ENCODE data around the gene CFAP97D2. TPM values are rescaled to one million over a fixed set of nuclear protein-coding genes. Genes with fewer than 3 reads are reported as not detected.
"Not testable (repeated sequence)": the region's sequence is repeated elsewhere in the genome, so short reads cannot be mapped to it uniquely, and the experiment has no call there.

Gene CFAP97D2
- total RNA-seq, 1 donor from 2014 or later: not detected

DNA sequence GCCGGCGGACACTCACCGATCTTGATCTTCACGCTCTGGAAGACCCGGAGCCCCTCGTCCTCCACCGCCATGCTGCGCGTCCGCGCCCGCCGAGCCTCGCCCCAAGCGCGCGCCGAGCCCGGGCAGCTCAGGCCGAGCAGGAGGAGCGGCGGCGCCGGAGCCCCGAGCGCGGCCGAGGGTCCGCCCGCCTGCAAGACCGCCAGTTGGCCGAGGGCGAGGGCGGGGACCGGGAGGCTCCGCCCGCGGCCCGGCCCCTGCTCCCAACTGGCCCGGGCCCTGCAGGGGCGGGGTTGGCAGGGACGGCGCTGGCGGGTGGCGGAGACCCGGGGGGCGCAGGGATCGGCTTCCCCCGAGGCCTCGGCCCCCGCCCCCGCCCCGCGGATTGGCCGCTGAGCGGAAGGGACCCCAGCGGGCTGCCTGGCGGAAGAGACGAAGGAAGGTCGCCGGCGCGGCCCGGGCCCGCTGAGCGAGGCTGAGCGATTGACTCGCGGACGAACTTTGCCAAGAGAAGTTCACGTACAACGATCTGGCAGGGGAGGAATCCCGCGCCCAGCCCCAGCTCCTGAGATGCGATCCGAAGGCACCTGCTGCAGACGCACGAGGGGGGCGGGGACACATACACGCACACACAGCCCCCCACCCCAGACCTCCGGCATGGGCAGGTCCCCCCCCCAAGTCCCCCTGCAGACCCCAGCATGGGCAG, 46.5 kb upstream of the CFAP97D2 start, which contains the start of gene RASA3:
Gene RASA3 (minus strand): TSS at position 205 of the 703 bp plus-strand sequence. CDS start 134 bp downstream, at position 71.
- Histone ChIP-seq H3K27me3 (no peaks in the 10 kb centered on the region), H3K4me1 (peaks cover 14 to 25% of the 10 kb centered on the region in 2 donors), H3K4me3 (peak within 1 kb of the TSS; percentile 72 to 96), H3K36me3 (no peaks in the 10 kb centered on the region), H3K9me3 (no peaks in the 10 kb centered on the region), H3K27ac (peak within 1 kb of the TSS; percentile 83 to 88)
- peak in 1 of 2 donors; percentile 88 for DNase-seq (ENCODE audit: low spot score in 2 of 2)
- TF ChIP-seq, protein P1, sequence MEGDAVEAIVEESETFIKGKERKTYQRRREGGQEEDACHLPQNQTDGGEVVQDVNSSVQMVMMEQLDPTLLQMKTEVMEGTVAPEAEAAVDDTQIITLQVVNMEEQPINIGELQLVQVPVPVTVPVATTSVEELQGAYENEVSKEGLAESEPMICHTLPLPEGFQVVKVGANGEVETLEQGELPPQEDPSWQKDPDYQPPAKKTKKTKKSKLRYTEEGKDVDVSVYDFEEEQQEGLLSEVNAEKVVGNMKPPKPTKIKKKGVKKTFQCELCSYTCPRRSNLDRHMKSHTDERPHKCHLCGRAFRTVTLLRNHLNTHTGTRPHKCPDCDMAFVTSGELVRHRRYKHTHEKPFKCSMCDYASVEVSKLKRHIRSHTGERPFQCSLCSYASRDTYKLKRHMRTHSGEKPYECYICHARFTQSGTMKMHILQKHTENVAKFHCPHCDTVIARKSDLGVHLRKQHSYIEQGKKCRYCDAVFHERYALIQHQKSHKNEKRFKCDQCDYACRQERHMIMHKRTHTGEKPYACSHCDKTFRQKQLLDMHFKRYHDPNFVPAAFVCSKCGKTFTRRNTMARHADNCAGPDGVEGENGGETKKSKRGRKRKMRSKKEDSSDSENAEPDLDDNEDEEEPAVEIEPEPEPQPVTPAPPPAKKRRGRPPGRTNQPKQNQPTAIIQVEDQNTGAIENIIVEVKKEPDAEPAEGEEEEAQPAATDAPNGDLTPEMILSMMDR (IDR thresholded peaks at IDR 0.05): no peak
- intact Hi-C loops (cut with DNase I): loop anchor here (1.0 to 10.0 kb wide), 2 partner anchors 67 to 158 kb away; partner anchors contain the start of gene C13orf46

DNA sequence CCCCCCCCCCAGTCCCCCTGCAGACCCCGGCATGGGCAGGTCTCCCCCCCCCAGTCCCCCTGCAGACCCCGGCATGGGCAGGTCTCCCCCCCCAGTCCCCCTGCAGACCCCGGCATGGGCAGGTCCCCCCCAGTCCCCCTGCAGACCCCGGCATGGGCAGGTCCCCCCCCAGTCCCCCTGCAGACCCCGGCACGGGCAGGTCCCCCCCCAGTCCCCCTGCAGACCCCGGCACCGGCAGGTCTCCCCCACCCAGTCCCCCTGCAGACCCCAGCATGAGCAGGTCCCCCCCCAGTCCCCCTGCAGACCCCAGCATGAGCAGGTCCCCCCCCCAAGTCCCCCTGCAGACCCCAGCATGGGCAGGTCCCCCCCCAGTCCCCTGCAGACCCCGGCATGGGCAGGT, 45.9 kb upstream of the CFAP97D2 start:
- peaks cover 8 to 21% of the 10 kb centered on the region in 2 donors for H3K4me1 ChIP-seq
- not testable (repeated sequence) for H3K27ac ChIP-seq; H3K36me3 ChIP-seq; DNase-seq (ENCODE audit: low spot score in 2 of 2); H3K9me3 ChIP-seq; H3K4me3 ChIP-seq; H3K27me3 ChIP-seq
- intact Hi-C loops (cut with DNase I): loop anchor here (10.0 kb wide), 1 partner anchor 158 kb away; the partner anchor contains the start of gene C13orf46

DNA sequence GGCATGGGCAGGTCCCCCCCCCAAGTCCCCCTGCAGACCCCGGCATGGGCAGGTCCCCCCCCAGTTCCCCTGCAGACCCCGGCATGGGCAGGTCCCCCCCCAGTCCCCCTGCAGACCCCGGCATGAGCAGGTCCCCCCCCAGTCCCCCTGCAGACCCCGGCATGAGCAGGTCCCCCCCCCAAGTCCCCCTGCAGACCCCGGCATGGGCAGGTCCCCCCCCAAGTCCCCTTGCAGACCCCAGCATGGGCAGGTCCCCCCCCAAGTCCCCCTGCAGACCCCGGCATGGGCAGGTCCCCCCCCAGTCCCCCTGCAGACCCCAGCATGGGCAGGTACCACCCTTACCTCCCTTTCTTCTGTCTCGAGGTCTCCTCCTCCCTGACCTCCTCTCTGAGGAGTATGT, 45.5 kb upstream of the CFAP97D2 start:
- not testable (repeated sequence) for H3K4me3 ChIP-seq, H3K27ac ChIP-seq
- intact Hi-C loops (cut with DNase I): loop anchor here (10.0 kb wide), 1 partner anchor 159 kb away; the partner anchor contains the start of gene C13orf46

DNA sequence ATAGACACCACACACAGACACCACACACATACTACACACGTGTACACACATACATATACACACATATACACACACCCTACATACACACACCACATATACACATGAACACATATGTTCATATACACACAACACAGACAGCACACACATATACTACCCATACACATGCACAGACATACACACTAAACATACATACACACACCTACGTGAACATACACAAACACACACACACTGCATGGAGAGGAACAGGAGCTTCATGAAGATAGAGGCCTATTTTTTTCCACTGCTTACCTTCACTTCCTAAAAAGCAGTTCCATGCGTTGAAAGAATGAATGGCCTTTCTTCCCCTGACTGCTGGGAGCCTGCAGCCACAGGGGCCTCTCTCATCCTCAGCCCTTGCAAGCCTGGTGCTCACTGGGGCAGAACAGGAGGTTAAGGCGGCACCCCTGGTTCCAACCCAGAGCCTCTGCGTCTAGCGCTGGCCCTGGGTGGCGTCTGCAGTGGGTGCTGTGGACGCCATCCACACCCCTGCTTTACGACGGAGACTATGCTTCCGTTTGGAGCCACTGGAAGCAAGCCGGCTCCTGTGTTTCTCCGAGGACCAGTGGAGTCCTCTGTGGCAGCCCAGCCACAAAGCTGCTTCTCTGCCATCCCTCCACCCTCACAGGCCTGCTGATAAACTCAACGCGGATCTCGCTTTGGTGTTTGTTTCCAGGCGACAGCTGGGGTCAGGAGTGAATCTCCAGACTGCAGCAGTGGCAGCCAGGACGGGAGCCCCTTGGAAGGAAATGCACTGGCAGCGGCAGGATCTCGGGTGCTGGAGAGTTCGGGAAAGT, 44.7 kb upstream of the CFAP97D2 start:
- Histone ChIP-seq H3K27ac (peak overlapping the region; percentile 44 to 53), H3K36me3 (no peaks in the 10 kb centered on the region), H3K9me3 (no peaks in the 10 kb centered on the region), H3K27me3 (no peaks in the 10 kb centered on the region), H3K4me1 (peaks cover 6 to 14% of the 10 kb centered on the region in 2 donors), H3K4me3 (no peak overlapping the region)
- intact Hi-C loops (cut with DNase I): loop anchor here (10.0 kb wide), 1 partner anchor 160 kb away; the partner anchor contains the start of gene C13orf46
- TF ChIP-seq, protein P1 (IDR thresholded peaks at IDR 0.05): no peak
- DNase-seq (ENCODE audit: low spot score in 2 of 2): peak in 1 of 2 donors; percentile 63

More for the DNA sequence above, 45.5 kb upstream of the CFAP97D2 start:
- not testable (repeated sequence) for H3K27me3 ChIP-seq; H3K9me3 ChIP-seq; DNase-seq (ENCODE audit: low spot score in 2 of 2); H3K36me3 ChIP-seq
- peaks cover 6 to 17% of the 10 kb centered on the region in 2 donors for H3K4me1 ChIP-seq

DNA sequence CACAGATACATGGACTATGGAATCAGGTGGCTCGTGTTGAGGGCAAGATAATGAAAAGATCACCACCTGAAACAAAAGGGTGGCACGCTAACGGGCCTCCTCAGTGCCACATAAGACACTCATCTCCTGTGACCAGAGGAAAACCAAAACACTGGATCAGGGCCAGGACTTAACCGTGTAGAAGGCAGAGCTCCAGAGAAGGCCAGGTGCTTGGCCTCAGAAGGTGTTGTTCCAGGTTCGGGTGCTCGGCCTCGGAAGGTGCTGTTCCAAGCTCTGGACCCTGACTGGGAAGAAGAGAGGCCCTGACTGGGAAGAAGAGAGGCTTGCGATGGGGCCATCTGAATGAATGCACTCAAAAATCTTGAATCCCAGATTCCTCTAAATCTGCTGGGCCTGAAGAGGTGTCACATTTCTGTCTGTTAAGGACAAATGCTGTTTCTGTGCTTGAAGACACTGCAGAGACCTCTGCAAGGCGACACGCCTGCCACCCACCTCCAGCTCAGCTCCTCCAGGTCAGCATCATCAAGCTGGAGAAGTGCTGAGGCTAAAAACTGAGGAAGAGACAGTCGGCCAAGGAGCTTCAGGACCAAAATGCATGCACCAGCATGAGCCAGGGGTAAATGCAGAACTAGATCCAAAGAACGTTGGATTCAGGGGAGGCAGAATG, 44.0 kb upstream of the CFAP97D2 start:
- Histone ChIP-seq H3K4me1 (peaks cover 6 to 7% of the 10 kb centered on the region in 2 donors), H3K9me3 (no peaks in the 10 kb centered on the region), H3K27me3 (no peaks in the 10 kb centered on the region), H3K36me3 (no peaks in the 10 kb centered on the region), H3K27ac (peak overlapping the region; percentile 44 to 53), H3K4me3 (no peak overlapping the region)
- intact Hi-C loops (cut with DNase I): loop anchor here (10.0 kb wide), 1 partner anchor 160 kb away; the partner anchor contains the start of gene C13orf46
- DNase-seq (ENCODE audit: low spot score in 2 of 2): peak in 1 of 2 donors; percentile 52
- TF ChIP-seq, protein P1 (IDR thresholded peaks at IDR 0.05): no peak

DNA sequence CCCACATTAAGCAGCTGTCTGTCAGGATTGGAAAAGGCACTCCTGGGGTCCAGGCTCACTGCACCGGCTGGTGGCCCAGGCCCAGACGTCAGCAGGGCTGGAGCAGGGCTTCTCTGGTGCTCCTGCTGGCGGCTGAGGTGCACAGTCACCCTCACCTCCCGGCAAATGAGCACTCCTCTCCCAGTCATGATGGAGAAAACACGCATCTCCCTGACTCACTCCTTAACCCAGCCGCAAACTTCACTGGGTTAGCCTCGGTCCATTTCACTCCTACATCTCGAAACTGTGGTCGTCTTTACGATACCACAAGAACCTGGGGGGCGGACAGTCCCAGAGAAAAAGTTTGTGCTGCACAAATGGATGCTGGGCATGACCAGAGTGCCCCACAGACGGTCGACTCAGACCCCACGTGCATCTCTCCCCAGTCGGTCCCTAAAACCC, 43.3 kb upstream of the CFAP97D2 start:
- TF ChIP-seq, protein P1 (IDR thresholded peaks at IDR 0.05): no peak
- intact Hi-C loops (cut with DNase I): loop anchor here (10.0 kb wide), 1 partner anchor 161 kb away; the partner anchor contains the start of gene C13orf46
- Histone ChIP-seq H3K4me1 (peaks cover under 1% of the 10 kb centered on the region in 2 donors), H3K4me3 (no peak overlapping the region), H3K27ac (no peak overlapping the region), H3K36me3 (no peaks in the 10 kb centered on the region), H3K27me3 (no peaks in the 10 kb centered on the region), H3K9me3 (no peaks in the 10 kb centered on the region)
- no peak for DNase-seq (ENCODE audit: low spot score in 2 of 2)

Data from ascending aorta (tissue), 2 donors.